ENCODE measurements around the gene BMP10. TPM values are rescaled to one million over a fixed set of nuclear protein-coding genes. Genes with fewer than 3 reads are reported as not detected.
A peak's percentile ranks its signal among the peaks of the same experiment; 100 is the strongest.

BMP10 gene
- total RNA-seq, 1 donor from 2014 or later: not detected

- peak in 1 of 2 donors; percentile 17 for DNase-seq (ENCODE audit: low read depth in 2 of 2)
These were observed 18.2 kb downstream of the BMP10 start for GRCh38 chr2:68853035-68853434.

GRCh38 chr2:68850524-68850923, 20.7 kb downstream of the BMP10 start:
- peak in 1 of 2 donors; percentile 57 for DNase-seq (ENCODE audit: low read depth in 2 of 2)

- peak in 1 of 2 donors; percentile 95 for DNase-seq (ENCODE audit: low read depth in 2 of 2)
These were observed 21.6 kb downstream of the BMP10 start for GRCh38 chr2:68849579-68850030.

- no peak for DNase-seq (ENCODE audit: low read depth in 2 of 2)
These were observed 23.4 kb downstream of the BMP10 start for GRCh38 chr2:68847751-68848150.

GRCh38 chr2:68846091-68846490, 25.1 kb downstream of the BMP10 start:
- DNase-seq (ENCODE audit: low read depth in 2 of 2): no peak

GRCh38 chr2:68845043-68845442, 26.2 kb downstream of the BMP10 start:
- no peak for DNase-seq (ENCODE audit: low read depth in 2 of 2)

GRCh38 chr2:68839260-68839833, 31.9 kb downstream of the BMP10 start:
- DNase-seq (ENCODE audit: low read depth in 2 of 2): peak; percentile 22 to 41

GRCh38 chr2:68838641-68839040, 32.6 kb downstream of the BMP10 start:
- DNase-seq (ENCODE audit: low read depth in 2 of 2): no peak

- peak in 1 of 2 donors; percentile 17 for DNase-seq (ENCODE audit: low read depth in 2 of 2)
These were observed 33.3 kb downstream of the BMP10 start for GRCh38 chr2:68837861-68838341.

- peak; percentile 82 to 86 for DNase-seq (ENCODE audit: low read depth in 2 of 2)
These were observed 33.9 kb downstream of the BMP10 start for GRCh38 chr2:68837164-68837860.

- DNase-seq (ENCODE audit: low read depth in 2 of 2): no peak
These were observed 35.6 kb downstream of the BMP10 start for GRCh38 chr2:68835621-68836020.

- no peak for DNase-seq (ENCODE audit: low read depth in 2 of 2)
These were observed 36.3 kb downstream of the BMP10 start for GRCh38 chr2:68834737-68835376.

GRCh38 chr2:68833162-68833561, 38.0 kb downstream of the BMP10 start:
- DNase-seq (ENCODE audit: low read depth in 2 of 2): no peak

- DNase-seq (ENCODE audit: low read depth in 2 of 2): peak; percentile 96 to 99
These were observed 38.8 kb downstream of the BMP10 start for GRCh38 chr2:68832233-68832869.

- DNase-seq (ENCODE audit: low read depth in 2 of 2): peak; percentile 34 to 79
These were observed 39.4 kb downstream of the BMP10 start for GRCh38 chr2:68831686-68832232.

- DNase-seq (ENCODE audit: low read depth in 2 of 2): no peak
These were observed 41.4 kb downstream of the BMP10 start for GRCh38 chr2:68829749-68830148.

- DNase-seq (ENCODE audit: low read depth in 2 of 2): peak; percentile 77 to 99
These were observed 42.1 kb downstream of the BMP10 start for GRCh38 chr2:68828887-68829708.

GRCh38 chr2:68827666-68828065, 43.5 kb downstream of the BMP10 start:
- no peak for DNase-seq (ENCODE audit: low read depth in 2 of 2)

- no peak for DNase-seq (ENCODE audit: low read depth in 2 of 2)
These were observed 45.3 kb downstream of the BMP10 start for GRCh38 chr2:68825866-68826265.

- peak; percentile 9 to 68 for DNase-seq (ENCODE audit: low read depth in 2 of 2)
These were observed 46.4 kb downstream of the BMP10 start for GRCh38 chr2:68824831-68825230.

Data from lung microvascular endothelial cell (primary cell).